DMS153 treated with DMSO at 0.1 percent for 48 hours (cell line): ENCODE data around the gene FAM174C.
"Not testable (repeated sequence)": the region's sequence is repeated elsewhere in the genome, so short reads cannot be mapped to it uniquely, and the experiment has no call there.

Experiments used
- DNase-seq: peaks from one replicate; lab custom pipeline; 2025; ENCODE audit not compliant: unreplicated experiment; lab: John Stamatoyannopoulos, UW

The FAM174C gene

GRCh38 chr19:1237027-1237659 is 38.2 kb upstream of the FAM174C start:
- no peak for DNase-seq

GRCh38 chr19:1237754-1238368 is 37.5 kb upstream of the FAM174C start, which contains the start of gene CBARP:
Gene CBARP, minus strand, starts transcription at chr19:1238005. Its CDS starts 1,905 bp downstream, at chr19:1236100.
- no peak for DNase-seq

GRCh38 chr19:1238369-1239303 is 36.7 kb upstream of the FAM174C start:
- no peak for DNase-seq

- DNase-seq, result no peak
Measured at GRCh38 chr19:1239420-1239795, 35.9 kb upstream of the FAM174C start.

GRCh38 chr19:1239796-1240737 is 35.3 kb upstream of the FAM174C start:
- DNase-seq, result peak; percentile 31

GRCh38 chr19:1240925-1241324 is 34.4 kb upstream of the FAM174C start:
- no peak for DNase-seq

- peak; percentile 71 for DNase-seq
Measured at GRCh38 chr19:1241417-1242095, 33.8 kb upstream of the FAM174C start, which contains the start of gene ATP5F1D. Gene ATP5F1D, plus strand, starts transcription at chr19:1241751. Its CDS starts 100 bp downstream, at chr19:1241851.

GRCh38 chr19:1243768-1244692 is 31.3 kb upstream of the FAM174C start:
- no peak for DNase-seq

- DNase-seq, result no peak
Measured at GRCh38 chr19:1244693-1245451, 30.5 kb upstream of the FAM174C start.

GRCh38 chr19:1245494-1246264 is 29.7 kb upstream of the FAM174C start:
- no peak for DNase-seq

GRCh38 chr19:1246265-1247087 is 28.9 kb upstream of the FAM174C start:
- DNase-seq, result not testable (repeated sequence)

- DNase-seq, result no peak
Measured at GRCh38 chr19:1247748-1248138, 27.6 kb upstream of the FAM174C start.

- no peak for DNase-seq
Measured at GRCh38 chr19:1248139-1248785, 27.1 kb upstream of the FAM174C start, which contains the start of gene MIDN. Gene MIDN, plus strand, starts transcription at chr19:1248583. Its CDS starts 1,714 bp downstream, at chr19:1250297.

- DNase-seq, result no peak
Measured at GRCh38 chr19:1248786-1249297, 26.5 kb upstream of the FAM174C start.

- peak; percentile 49 for DNase-seq
Measured at GRCh38 chr19:1249298-1249989, 25.9 kb upstream of the FAM174C start.
